HG02938 (cell line): ENCODE results near the gene STK32A.

Experiments used
- ATAC-seq: cut with Tn5 transposase; IDR thresholded peaks from one replicate; pipeline ENCODE4 v1.9.1; 2021; ENCODE audit warnings: mild to moderate bottlenecking, moderate library complexity; ENCODE audit not compliant: unreplicated experiment

Gene STK32A

GRCh38 chr5:147248561-147248960 is 13.7 kb downstream of the STK32A start:
- no peak for ATAC-seq

GRCh38 chr5:147259837-147260236 is 25.0 kb downstream of the STK32A start:
- no peak for ATAC-seq

GRCh38 chr5:147267082-147267832 is 32.4 kb downstream of the STK32A start:
- no peak for ATAC-seq

GRCh38 chr5:147276497-147276896 is 41.7 kb downstream of the STK32A start:
- ATAC-seq: no peak

- ATAC-seq: no peak
Measured at GRCh38 chr5:147286296-147286695, 51.5 kb downstream of the STK32A start.

GRCh38 chr5:147287110-147287509 is 52.3 kb downstream of the STK32A start:
- ATAC-seq: no peak

GRCh38 chr5:147290261-147290660 is 55.4 kb downstream of the STK32A start:
- no peak for ATAC-seq

GRCh38 chr5:147303251-147303650 is 68.4 kb downstream of the STK32A start:
- ATAC-seq: no peak

GRCh38 chr5:147303976-147304375 is 69.2 kb downstream of the STK32A start:
- no peak for ATAC-seq

GRCh38 chr5:147305147-147305546 is 70.3 kb downstream of the STK32A start:
- no peak for ATAC-seq

- ATAC-seq: no peak
Measured at GRCh38 chr5:147306351-147306750, 71.5 kb downstream of the STK32A start.

GRCh38 chr5:147307170-147307569 is 72.3 kb downstream of the STK32A start:
- no peak for ATAC-seq

GRCh38 chr5:147309621-147310020 is 74.8 kb downstream of the STK32A start:
- no peak for ATAC-seq

GRCh38 chr5:147310059-147310704 is 75.4 kb downstream of the STK32A start:
- ATAC-seq: no peak

GRCh38 chr5:147317978-147318684 is 83.3 kb downstream of the STK32A start:
- ATAC-seq: no peak

GRCh38 chr5:147321569-147321968 is 86.7 kb downstream of the STK32A start:
- no peak for ATAC-seq

GRCh38 chr5:147327421-147327820 is 92.6 kb downstream of the STK32A start:
- no peak for ATAC-seq

- ATAC-seq: no peak
Measured at GRCh38 chr5:147327905-147328304, 93.1 kb downstream of the STK32A start.

- ATAC-seq: peak; percentile 38
Measured at GRCh38 chr5:147332658-147333057, 97.8 kb downstream of the STK32A start.

GRCh38 chr5:147336876-147337275 is 102.0 kb downstream of the STK32A start:
- no peak for ATAC-seq

- ATAC-seq: peak; percentile 5
Measured at GRCh38 chr5:147339313-147339712, 104.5 kb downstream of the STK32A start.

- no peak for ATAC-seq
Measured at GRCh38 chr5:147340941-147341340, 106.1 kb downstream of the STK32A start.
